HG02798 (cell line): ENCODE data around the gene CCBE1.
A peak's percentile ranks its signal among the peaks of the same experiment; 100 is the strongest.
"Not testable (repeated sequence)": the region's sequence is repeated elsewhere in the genome, so short reads cannot be mapped to it uniquely, and the experiment has no call there.

Experiments used
- ATAC-seq: cut with Tn5 transposase; IDR thresholded peaks from one replicate; pipeline ENCODE4 v1.9.1; 2021; ENCODE audit warnings: mild to moderate bottlenecking; ENCODE audit not compliant: unreplicated experiment, poor library complexity

The CCBE1 gene

DNA sequence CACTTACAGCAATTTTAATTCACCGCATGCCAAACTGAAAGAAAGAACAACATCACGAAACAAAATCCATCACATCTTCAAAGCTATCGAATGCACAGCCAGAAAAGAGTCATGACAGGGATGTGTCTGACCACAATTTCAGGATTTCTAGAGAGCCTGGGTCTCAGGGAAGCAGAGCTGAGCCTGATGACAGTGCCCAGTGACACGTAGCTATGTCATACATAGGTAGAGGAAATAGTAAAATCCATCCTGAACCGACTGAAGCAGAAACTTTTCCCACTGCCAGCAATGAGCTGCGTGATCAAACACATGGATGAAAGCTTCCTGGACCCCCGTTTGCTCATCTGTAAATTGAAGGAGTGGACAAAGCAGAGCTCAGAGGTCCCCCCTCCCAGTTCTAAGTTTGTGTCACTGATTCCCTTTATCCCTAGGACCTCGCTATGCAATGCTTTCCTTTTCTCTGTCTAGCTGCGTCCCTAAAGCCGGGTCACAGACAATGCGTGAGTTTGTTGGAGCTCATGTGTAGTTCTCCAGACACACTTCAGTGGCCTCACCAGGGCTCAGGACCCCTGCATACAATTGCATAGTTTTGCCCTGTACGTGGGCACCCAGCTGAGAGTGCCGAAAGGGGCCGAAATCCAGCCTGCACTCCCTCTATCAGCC is 37.6 kb downstream of the CCBE1 start:
- no peak for ATAC-seq

DNA sequence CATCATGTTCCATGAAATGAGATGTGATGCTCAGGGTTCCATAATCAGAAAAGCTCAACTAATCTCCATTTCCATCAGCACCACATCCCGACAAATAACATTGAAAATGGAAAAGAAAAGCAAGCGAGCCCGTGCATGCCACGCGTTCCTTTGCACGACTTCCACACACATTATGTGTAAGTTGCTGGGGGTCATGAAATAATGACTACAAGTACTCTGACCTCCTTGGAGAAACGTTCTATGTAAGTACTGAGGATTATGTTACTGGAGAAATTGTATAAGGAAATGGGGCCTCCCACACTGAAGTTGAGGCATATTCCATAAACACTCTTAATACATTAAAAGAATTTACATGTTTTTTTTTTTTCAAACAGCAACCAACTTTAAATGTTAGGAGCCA is 38.3 kb downstream of the CCBE1 start:
- ATAC-seq = no peak

- ATAC-seq = peak; percentile 53
Observed at GRCh38 chr18:59657012-59657411, 40.2 kb downstream of the CCBE1 start.

DNA sequence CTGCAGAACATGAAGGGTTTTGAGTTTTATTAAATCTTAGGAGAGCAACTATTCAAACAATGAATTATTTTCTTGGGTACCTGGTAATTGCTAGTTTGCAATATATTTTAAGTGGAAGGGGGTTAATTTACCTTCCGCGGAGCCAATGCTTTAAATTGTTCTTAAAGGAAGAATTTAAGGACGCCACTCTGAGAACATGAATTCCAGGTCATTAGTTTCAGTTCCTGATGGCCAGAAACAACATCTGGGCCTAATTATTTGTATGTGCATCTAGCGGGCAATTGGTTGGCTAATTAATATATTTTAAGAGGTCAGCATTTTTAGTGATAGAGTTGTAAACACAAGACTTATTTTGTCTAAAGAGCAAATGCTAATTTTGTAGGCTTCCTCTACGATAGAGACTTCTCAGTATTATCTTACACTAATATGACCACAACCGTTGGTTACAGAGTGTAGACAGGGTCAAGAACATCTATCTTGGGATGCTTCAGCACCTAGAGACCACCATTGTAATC is 40.8 kb downstream of the CCBE1 start:
- ATAC-seq = no peak

- no peak for ATAC-seq
Observed at GRCh38 chr18:59655676-59656075, 41.5 kb downstream of the CCBE1 start.

- no peak for ATAC-seq
Observed at GRCh38 chr18:59651071-59651470, 46.2 kb downstream of the CCBE1 start.

DNA sequence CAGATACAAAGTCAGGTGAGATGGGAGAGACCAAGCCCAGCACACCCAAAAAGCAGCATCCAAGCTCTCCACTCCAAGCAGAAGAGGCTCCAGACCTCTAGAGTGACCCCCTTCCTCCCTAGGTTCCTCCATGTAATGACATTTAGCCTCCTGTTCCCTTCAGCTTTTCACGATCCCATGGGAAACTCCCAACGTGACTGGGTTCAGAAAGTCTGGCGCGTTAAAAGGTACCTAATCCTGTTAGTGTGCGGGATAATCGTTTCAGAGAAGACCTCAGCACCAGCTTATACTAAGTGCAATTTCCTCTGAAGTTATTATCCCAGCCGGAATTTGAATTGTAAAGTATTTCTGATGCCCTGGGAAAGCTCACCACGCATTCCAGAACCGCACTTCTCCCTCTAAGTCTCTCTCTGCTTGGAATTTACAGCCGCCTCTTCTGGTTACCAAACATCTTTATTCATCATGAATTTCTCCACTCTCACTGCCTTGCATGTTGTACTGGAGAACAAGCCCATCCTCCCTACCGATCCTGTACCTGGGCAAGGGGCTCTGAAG is 46.9 kb downstream of the CCBE1 start:
- no peak for ATAC-seq

DNA sequence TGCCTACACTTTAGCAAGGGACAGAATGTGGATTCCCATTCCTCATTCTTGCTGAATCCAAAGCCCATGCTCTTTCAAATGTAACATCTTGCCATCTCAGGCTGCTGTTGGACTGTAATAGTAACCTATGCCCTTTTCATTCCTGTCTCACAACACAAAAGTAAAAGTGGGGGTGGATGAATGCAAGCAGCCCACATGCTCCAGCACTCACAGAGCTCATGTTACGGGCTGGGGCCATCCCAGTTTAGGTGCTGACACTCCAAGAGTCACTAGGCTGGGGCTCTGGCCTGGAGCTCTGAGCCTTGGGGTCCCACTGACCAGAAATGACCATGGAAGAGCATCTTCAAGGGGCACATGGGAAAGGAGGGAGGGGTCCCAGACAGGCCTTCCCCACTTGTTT is 47.6 kb downstream of the CCBE1 start:
- ATAC-seq = no peak

- ATAC-seq = not testable (repeated sequence)
Observed at GRCh38 chr18:59648469-59648868, 48.8 kb downstream of the CCBE1 start.

- ATAC-seq = no peak
Observed at GRCh38 chr18:59646963-59647307, 50.3 kb downstream of the CCBE1 start.

GRCh38 chr18:59646228-59646962 is 50.8 kb downstream of the CCBE1 start:
- no peak for ATAC-seq

DNA sequence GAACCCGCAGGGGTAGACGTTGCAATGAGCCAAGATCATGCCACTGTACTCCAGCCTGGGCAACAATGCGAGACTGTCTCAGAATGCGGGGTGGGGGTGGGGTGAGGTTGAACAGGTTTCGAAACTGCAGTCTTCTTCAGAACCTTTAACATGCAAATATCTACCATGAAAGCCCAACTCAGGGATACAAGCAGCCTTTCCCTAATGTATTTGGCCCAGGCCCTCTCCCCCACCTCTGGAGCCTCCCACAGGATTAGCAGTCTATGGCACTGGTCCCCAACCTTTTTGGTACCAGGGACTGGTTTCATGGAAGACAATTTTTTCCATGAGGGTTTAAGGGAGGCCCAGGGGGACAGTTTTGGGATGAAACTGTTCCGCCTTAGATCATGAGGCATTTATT is 53.5 kb downstream of the CCBE1 start:
- ATAC-seq = no peak

DNA sequence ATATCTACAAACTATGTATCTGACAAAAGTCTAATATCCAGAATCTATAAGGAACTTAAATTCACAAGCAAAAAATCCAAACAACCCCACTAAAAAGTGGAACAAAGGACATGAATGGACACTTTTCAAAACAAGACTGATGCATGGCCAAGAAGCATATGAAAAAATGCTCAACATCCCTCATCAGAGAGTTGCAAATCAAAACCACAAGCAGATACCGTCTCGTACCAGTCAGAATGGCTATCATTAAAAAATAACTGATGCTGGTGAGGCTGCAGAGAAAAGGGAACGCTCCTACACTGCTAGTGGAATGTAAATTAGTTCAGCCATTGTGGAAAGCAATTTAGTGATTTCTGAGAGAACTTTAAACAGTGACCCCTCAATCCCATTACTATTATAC is 56.5 kb downstream of the CCBE1 start:
- no peak for ATAC-seq

DNA sequence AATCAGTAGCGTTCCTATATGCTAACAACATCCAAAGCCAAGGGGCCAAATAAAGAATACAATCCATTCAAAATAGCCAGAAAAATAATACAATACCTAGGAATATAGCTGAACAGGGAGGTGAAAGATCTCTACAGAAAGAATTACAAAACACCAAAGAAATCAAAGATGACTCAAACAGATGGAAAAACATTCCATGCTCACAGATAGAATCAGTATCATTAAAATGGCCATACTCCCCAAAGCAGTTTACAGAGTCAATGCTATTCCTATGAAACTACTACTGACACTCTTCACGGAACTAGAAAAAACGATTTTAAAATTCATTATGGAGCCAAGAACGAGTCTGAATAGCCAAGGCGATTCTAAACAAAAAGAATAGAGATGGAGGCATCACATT is 57.4 kb downstream of the CCBE1 start:
- no peak for ATAC-seq

DNA sequence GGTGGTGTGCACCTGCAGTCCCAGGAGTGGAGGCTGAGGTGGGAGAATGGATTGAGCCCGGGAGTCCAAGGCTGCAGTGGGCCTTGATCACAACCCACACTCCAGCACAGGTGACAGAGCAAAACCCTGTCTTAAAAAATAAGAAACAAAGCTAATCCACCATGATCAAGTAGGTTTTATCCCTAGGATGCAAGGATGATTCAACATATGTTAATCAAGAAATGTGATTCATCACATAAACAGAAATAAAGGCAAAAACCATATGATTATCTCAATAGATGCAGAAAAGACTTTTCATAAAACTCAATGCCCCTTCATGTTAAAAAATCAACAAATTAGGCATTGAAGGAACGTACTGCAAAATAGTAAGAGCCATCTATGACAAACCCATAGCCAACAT is 58.1 kb downstream of the CCBE1 start:
- ATAC-seq = no peak

- ATAC-seq = no peak
Observed at GRCh38 chr18:59633961-59634485, 63.2 kb downstream of the CCBE1 start.

DNA sequence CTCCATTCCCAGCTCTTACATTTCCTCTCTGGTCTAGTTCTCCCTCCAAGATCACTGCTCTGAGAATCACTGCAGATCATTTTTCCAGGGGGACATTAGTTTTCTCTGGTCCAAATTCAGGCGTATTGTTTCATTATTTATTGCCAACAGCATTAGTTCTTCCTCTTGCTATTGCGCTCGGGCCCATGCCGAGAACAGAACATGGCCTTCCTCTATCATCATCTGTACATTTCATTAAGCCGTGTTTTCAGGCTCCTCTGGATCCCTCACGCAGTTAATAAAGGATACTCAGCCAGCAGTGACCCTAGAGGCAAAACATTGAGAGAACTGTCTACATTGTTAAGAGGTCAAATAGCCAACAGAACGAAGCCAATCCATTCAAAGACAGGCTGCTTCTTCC is 63.9 kb downstream of the CCBE1 start:
- ATAC-seq = no peak

DNA sequence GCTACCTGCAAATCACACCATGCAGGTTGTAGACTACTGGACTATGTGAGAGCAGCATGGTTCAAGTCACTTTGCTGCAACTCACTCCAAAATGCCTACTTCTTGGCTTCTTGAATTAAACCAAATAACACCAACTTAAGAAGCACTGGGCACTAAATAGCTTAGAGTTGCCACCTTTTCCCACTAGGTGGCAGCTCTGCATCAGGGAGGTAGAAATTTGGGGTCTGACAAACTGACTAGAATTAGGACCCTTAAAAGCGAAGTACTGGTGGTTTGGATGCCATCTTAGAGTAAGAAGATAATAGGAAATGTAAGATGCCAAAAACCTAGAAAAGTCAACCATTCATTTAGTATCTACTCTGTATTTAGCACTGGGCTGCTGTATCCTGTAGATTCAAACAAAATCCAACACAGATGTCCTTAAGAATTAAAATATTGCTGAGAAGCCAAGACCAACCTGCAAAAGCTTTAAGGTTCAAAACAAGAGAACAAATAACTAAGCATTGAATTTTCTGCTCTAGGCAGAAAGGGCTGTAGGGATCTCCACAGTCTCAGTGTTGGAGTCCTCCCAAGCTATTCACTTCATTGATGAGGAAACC is 65.5 kb downstream of the CCBE1 start:
- ATAC-seq = no peak

DNA sequence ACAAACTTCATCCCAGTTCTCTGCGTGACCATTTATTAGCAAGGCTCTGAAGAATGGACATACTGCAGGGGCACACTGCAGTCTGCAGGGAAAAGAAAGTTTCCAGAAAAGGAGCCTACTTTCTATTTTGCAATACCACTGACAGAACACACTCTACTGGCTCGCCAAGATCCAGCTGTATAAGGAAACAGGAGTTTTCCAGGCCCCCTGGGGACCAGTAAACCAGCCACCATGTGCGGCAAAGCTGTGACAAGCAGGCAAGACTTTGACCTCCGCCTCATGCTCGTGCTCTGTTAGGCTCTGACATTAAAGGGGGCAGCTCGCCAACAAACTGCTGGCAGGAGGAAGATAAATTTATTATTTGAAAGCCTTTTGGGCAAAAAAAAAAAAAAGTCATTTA is 67.3 kb downstream of the CCBE1 start:
- no peak for ATAC-seq

DNA sequence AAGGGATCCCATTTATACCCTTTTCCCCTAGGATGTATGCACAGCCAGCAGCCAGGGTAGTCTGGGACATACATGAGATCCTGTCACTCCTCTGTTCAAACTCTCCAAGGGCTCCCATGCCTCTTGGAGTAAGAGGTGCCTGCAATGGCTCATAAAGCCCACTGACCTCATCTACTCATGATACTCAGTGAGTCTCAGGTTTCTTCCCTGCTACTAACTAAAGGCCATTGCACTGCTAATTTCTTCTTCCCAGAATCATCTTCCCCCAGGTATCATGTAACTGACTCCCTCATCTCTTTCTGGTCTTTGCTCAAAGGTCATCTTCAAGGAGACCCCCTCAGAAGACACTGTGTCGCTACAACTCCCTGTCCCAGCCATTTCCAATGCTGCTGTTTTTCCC is 68.2 kb downstream of the CCBE1 start:
- no peak for ATAC-seq

GRCh38 chr18:59627414-59627813 is 69.8 kb downstream of the CCBE1 start:
- ATAC-seq = no peak
